H9 (cell line): Measurements from ENCODE around the gene EPS8L1. TPM values are rescaled to one million over a fixed set of nuclear protein-coding genes. Genes with fewer than 3 reads are reported as not detected.

Experiments used
- DNase-seq: peaks from one replicate; pipeline ENCODE4 v3.0.0-alpha.2; 2017
- H2AFZ ChIP-seq: one replicate; pipeline ENCODE4 v1.6.1; 2013; ENCODE audit warnings: mild to moderate bottlenecking, low read length, control low read depth, moderate library complexity
- H2AK5ac ChIP-seq: 2 replicates; pipeline ENCODE4 v1.6.1; 2013; ENCODE audit warnings: low read length, control low read depth, mixed read lengths; ENCODE audit not compliant: insufficient read length
- H2BK120ac ChIP-seq: one replicate; pipeline ENCODE4 v1.6.1; 2013; ENCODE audit warnings: low read depth, mild to moderate bottlenecking, low read length, control low read depth, inconsistent platforms; ENCODE audit not compliant: poor library complexity, severe bottlenecking
- H2BK12ac ChIP-seq: 2 replicates; pipeline ENCODE4 v1.6.1; 2013; ENCODE audit warnings: low read length, control low read depth, mixed read lengths, low read depth; ENCODE audit not compliant: insufficient read length
- H2BK15ac ChIP-seq: 2 replicates; pipeline ENCODE4 v1.6.1; 2013; ENCODE audit warnings: low read depth, low read length, control low read depth
- H2BK20ac ChIP-seq: one replicate; pipeline ENCODE4 v1.6.1; 2013; ENCODE audit warnings: low read depth, mild to moderate bottlenecking, low read length, control low read depth, inconsistent platforms; ENCODE audit not compliant: poor library complexity, severe bottlenecking
- H2BK5ac ChIP-seq: 2 replicates; pipeline ENCODE4 v1.6.1; 2013; ENCODE audit warnings: low read length, control low read depth, mixed read lengths; ENCODE audit not compliant: insufficient read length
- H3K14ac ChIP-seq: 2 replicates; pipeline ENCODE4 v1.6.1; 2013; ENCODE audit warnings: low read length, control low read depth; ENCODE audit not compliant: insufficient read depth
- H3K18ac ChIP-seq: 2 replicates; pipeline ENCODE4 v1.6.1; 2013; ENCODE audit warnings: low read depth, mild to moderate bottlenecking, mixed read lengths, low read length, control low read depth; ENCODE audit not compliant: insufficient read length
- H3K23ac ChIP-seq: 2 replicates; pipeline ENCODE4 v1.6.1; 2013; ENCODE audit warnings: low read length, control low read depth, mixed read lengths, low read depth; ENCODE audit not compliant: insufficient read length
- H3K23me2 ChIP-seq: 2 replicates; pipeline ENCODE4 v1.6.1; 2013; ENCODE audit warnings: low read depth, mild to moderate bottlenecking, mixed read lengths, low read length, control low read depth; ENCODE audit not compliant: insufficient read length, poor library complexity, severe bottlenecking
- H3K27ac ChIP-seq: 2 replicates; pipeline ENCODE4 v1.5.1; 2013; ENCODE audit warnings: low read length, control low read depth, mixed read lengths, low read depth; ENCODE audit not compliant: insufficient read length
- H3K27me3 ChIP-seq: 2 replicates; pipeline ENCODE4 v1.6.1; 2013; ENCODE audit warnings: low read length, control low read depth, inconsistent platforms; ENCODE audit not compliant: insufficient read depth
- H3K4ac ChIP-seq: 2 replicates; pipeline ENCODE4 v1.6.1; 2013; ENCODE audit warnings: low read depth, mild to moderate bottlenecking, control low read depth, inconsistent platforms, low read length, moderate library complexity
- H3K4me1 ChIP-seq: 2 replicates; pipeline ENCODE4 v1.6.1; 2013; ENCODE audit warnings: low read length, control low read depth, inconsistent platforms; ENCODE audit not compliant: insufficient read depth
- H3K4me2 ChIP-seq: 2 replicates; pipeline ENCODE4 v1.6.1; 2013; ENCODE audit warnings: low read length, control low read depth, mixed read lengths; ENCODE audit not compliant: insufficient read length, insufficient read depth
- H3K56ac ChIP-seq: 2 replicates; pipeline ENCODE4 v1.6.1; 2013; ENCODE audit warnings: low read depth, mild to moderate bottlenecking, mixed read lengths, low read length, control low read depth; ENCODE audit not compliant: insufficient read length
- H3K79me1 ChIP-seq: 2 replicates; pipeline ENCODE4 v1.6.1; 2013; ENCODE audit warnings: low read depth, mild to moderate bottlenecking, moderate library complexity, low read length, control low read depth, inconsistent platforms; ENCODE audit not compliant: insufficient read depth, poor library complexity, severe bottlenecking
- H3K79me2 ChIP-seq: 2 replicates; pipeline ENCODE4 v1.6.1; 2013; ENCODE audit warnings: low read length, control low read depth, inconsistent platforms; ENCODE audit not compliant: insufficient read depth
- H3K9ac ChIP-seq: 2 replicates; pipeline ENCODE4 v1.6.1; 2013; ENCODE audit warnings: low read length, control low read depth, mixed read lengths; ENCODE audit not compliant: insufficient read length; ENCODE audit errors: extremely low read depth
- H3K9me3 ChIP-seq: one replicate; pipeline ENCODE4 v1.6.1; 2013; ENCODE audit warnings: low read depth, low read length, inconsistent platforms; ENCODE audit not compliant: control insufficient read depth
- H3T11ph ChIP-seq: one replicate; pipeline ENCODE4 v1.6.1; 2013; ENCODE audit warnings: mild to moderate bottlenecking, low read length, control low read depth, inconsistent platforms
- H4K20me1 ChIP-seq: one replicate; pipeline ENCODE4 v1.6.1; 2013; ENCODE audit not compliant: control insufficient read depth, insufficient read length, insufficient read depth
- H4K5ac ChIP-seq: 2 replicates; pipeline ENCODE4 v1.6.1; 2013; ENCODE audit warnings: low read depth, mild to moderate bottlenecking, mixed read lengths, low read length, control low read depth; ENCODE audit not compliant: insufficient read length
- H4K8ac ChIP-seq: replicated peaks from 2 replicates; pipeline ENCODE4 v1.6.1; 2013; ENCODE audit warnings: low read length, control low read depth, mixed read lengths, low read depth; ENCODE audit not compliant: insufficient read length
- H4K91ac ChIP-seq: 2 replicates; pipeline ENCODE4 v1.6.1; 2013; ENCODE audit warnings: low read depth, mild to moderate bottlenecking, moderate library complexity, mixed read lengths, low read length, control low read depth; ENCODE audit not compliant: insufficient read length
- H3K27ac Mint-ChIP-seq, 3 experiments: 2 replicates in 2 of 3; 3 replicates in 1 of 3; pipeline ENCODE4 v1.8.0; 2020 to 2021; ENCODE audit warnings: mixed read lengths in 3 of 3, mild to moderate bottlenecking in 1 of 3, moderate library complexity in 1 of 3
- H3K27me3 Mint-ChIP-seq: 2 replicates; pipeline ENCODE4 v1.8.0; 2021; ENCODE audit warnings: low read depth, mild to moderate bottlenecking, moderate library complexity, mixed read lengths
- H3K36me3 Mint-ChIP-seq, 3 experiments: 2 replicates in 2 of 3; 3 replicates in 1 of 3; pipeline ENCODE4 v1.8.0; 2020 to 2021; ENCODE audit warnings: low read depth in 3 of 3, mixed read lengths in 3 of 3; ENCODE audit not compliant: insufficient read depth in 1 of 3
- H3K4me1 Mint-ChIP-seq, 2 experiments: 2 replicates each; pipeline ENCODE4 v1.8.0; 2020; ENCODE audit warnings: mixed read lengths in 2 of 2
- H3K4me3 Mint-ChIP-seq, 2 experiments: 2 replicates in 1 of 2; 3 replicates in 1 of 2; pipeline ENCODE4 v1.8.0; 2020 to 2021; ENCODE audit warnings: mild to moderate bottlenecking in 2 of 2, mixed read lengths in 2 of 2, moderate library complexity in 1 of 2
- H3K9me3 Mint-ChIP-seq, 2 experiments: 2 replicates in 1 of 2; 3 replicates in 1 of 2; pipeline ENCODE4 v1.8.0; 2020; ENCODE audit warnings: mild to moderate bottlenecking in 2 of 2, mixed read lengths in 2 of 2, moderate library complexity in 1 of 2
- CTCF ChIP-seq: fragments of 200-600 bp; sonication (generic); conservative IDR thresholded peaks from 3 replicates; pipeline ENCODE4 v1.8.0; 2021; ENCODE audit warnings: antibody characterized with exemption, mild to moderate bottlenecking
- WGBS: extraction: QIAGEN DNeasy Blood & Tissue Kit; methylation state at CpG from one replicate; pipeline ENCODE4 v1.1.7; 2013; ENCODE audit warnings: missing lambda C conversion rate, low lambda C conversion rate, mixed read lengths; ENCODE audit not compliant: insufficient read length; ENCODE audit errors: extremely low coverage; 5-methylcytosine and 5-hydroxymethylcytosine counted together
- total RNA-seq: library from RNA; stranded (reverse); gene quantifications from 2 replicates; pipeline ENCODE4 v1.2.1, GENCODE V29; 2021

EPS8L1 gene
- total RNA-seq, 1 experiment from 2014 or later, result 24.0 TPM

- no peaks in the 10 kb centered on the region for H3K4me1 ChIP-seq
- H2BK15ac ChIP-seq, result no peak overlapping the region
- Mint-ChIP-seq H3K27ac (no peak overlapping the region; a peak in 1 of 7 replicates), H3K9me3 (no peaks in the 10 kb centered on the region), H3K4me1 (no peaks in the 10 kb centered on the region), H3K27me3 (no peaks in the 10 kb centered on the region), H3K4me3 (no peak overlapping the region), H3K36me3 (peaks cover 37 to 84% (median 63%) of the 10 kb centered on the region in 3 experiments)
- no peak overlapping the region for H3K56ac ChIP-seq
- H3K14ac ChIP-seq, result no peak overlapping the region
- H2BK120ac ChIP-seq, result no peak overlapping the region
- no peak overlapping the region for H3T11ph ChIP-seq
- H2BK20ac ChIP-seq, result no peak overlapping the region
- H3K4me2 ChIP-seq, result no peak overlapping the region
- no peaks in the 10 kb centered on the region for H3K23me2 ChIP-seq
- H4K91ac ChIP-seq, result no peak overlapping the region
- H3K18ac ChIP-seq, result no peak overlapping the region
- H2AFZ ChIP-seq, result no peak overlapping the region
- H3K4ac ChIP-seq, result no peak overlapping the region
- no peak overlapping the region for H3K9ac ChIP-seq
- no peak overlapping the region for H2BK12ac ChIP-seq
- no peak for TF ChIP-seq CTCF
- DNase-seq, result no peak
- no peaks in the 10 kb centered on the region for H3K9me3 ChIP-seq
- no peak overlapping the region for H3K23ac ChIP-seq
- H4K20me1 ChIP-seq, result no peaks in the 10 kb centered on the region
- no peak overlapping the region for H4K5ac ChIP-seq
- H4K8ac ChIP-seq, result no peak overlapping the region
- no peak overlapping the region for H2BK5ac ChIP-seq
- H3K79me1 ChIP-seq, result no peaks in the 10 kb centered on the region
- H3K27ac ChIP-seq, result no peak overlapping the region
- H3K79me2 ChIP-seq, result no peaks in the 10 kb centered on the region
- H3K27me3 ChIP-seq, result no peaks in the 10 kb centered on the region
- no peak overlapping the region for H2AK5ac ChIP-seq
- no CpG with 5 or more reads among the region's 25 CpGs for WGBS
These were observed 24.7 kb upstream of the EPS8L1 start for GRCh38 chr19:55050749-55051532.
